ENCODE measurements around the gene SRP72.

GRCh38 chr4:56465599-56466295 lies 1.7 kb upstream of the SRP72 start:
- TF ChIP-seq MAX (IDR thresholded peaks at IDR 0.05) (no peak), CTCF (IDR thresholded peaks at IDR 0.05; ENCODE audit: low read depth, low read length, missing input control) (no peak)
